Spleen (tissue), 3 donors: ENCODE data around the gene COL23A1.

ENCODE experiments used
- POLR2A ChIP-seq, 3 donors: fragments of 450-650 bp; IDR thresholded peaks; one replicate each; pipeline ENCODE4 v1.5.1; 2017; ENCODE audit warnings: antibody characterized with exemption in 3 of 3, mild to moderate bottlenecking in 1 of 3
- POLR2AphosphoS5 ChIP-seq, 3 donors: sonication (generic); formaldehyde crosslinking; IDR thresholded peaks; one replicate each; pipeline ENCODE4 v1.5.1; 2017; ENCODE audit warnings: antibody characterized with exemption in 3 of 3

DNA sequence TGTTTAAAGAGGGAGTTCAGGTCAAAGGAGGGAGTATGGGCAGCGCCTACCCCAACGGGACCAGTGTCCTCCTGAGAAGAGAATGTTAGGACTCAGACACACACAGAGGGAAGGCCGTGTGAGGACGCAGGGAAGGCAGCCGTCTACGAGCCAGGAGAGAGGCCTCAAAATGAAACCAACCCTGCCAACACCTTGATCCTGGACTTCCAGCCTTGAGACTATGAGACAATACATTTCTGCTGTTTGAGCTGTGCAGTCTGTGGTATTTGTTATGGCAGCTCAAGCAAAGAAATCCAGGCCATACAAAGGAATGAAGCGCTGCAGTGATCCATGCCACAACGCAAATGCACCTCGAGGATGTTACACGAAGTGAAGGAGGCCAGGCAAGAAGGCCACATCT is 97.9 kb downstream of the COL23A1 start:
- TF ChIP-seq POLR2AphosphoS5 (IDR thresholded peaks at IDR 0.05) (no peak), POLR2A (IDR thresholded peaks at IDR 0.05) (no peak)
